IMR-90 (cell line): ENCODE data around the gene APOC1. TPM values are rescaled to one million over a fixed set of nuclear protein-coding genes. Genes with fewer than 3 reads are reported as not detected.

Source experiments
- ATAC-seq: fragments of 200-7000 bp; cut with Tn5 transposase; 2 replicates; pipeline ENCODE4 v1.9.1; 2020; ENCODE audit warnings: low read depth, mild to moderate bottlenecking, moderate library complexity
- BruUV-seq: library from RNA; stranded (reverse); fragments of 400-500 nt; replicated peaks from 2 replicates; lab custom pipeline; 2021; lab: Mats Ljungman, UMichigan
- CTCF ChIA-PET: fragments of 300-600 bp; formaldehyde crosslinking; extraction: SDS; loops from one replicate; lab custom pipeline; 2021; ENCODE audit warnings: antibody characterized with exemption; lab: Yijun Ruan, JAX
- POLR2A ChIA-PET: fragments of 300-600 bp; sonication (Branson Sonifier 250); formaldehyde crosslinking; loops from one replicate; lab custom pipeline; 2022; ENCODE audit warnings: antibody characterized with exemption; ENCODE audit not compliant: unreplicated experiment; lab: Charles Lee
- DNase-seq: peaks from one replicate; pipeline ENCODE4 v3.0.0; 2013
- H2AFZ ChIP-seq: replicated peaks from 2 replicates; pipeline ENCODE3; 2013; ENCODE audit warnings: low read length, mild to moderate bottlenecking; ENCODE audit not compliant: poor library complexity
- H2AK5ac ChIP-seq: 2 replicates; pipeline ENCODE4 v1.6.1; 2013; ENCODE audit warnings: low read depth, low read length, inconsistent platforms
- H2AK9ac ChIP-seq: replicated peaks from 2 replicates; pipeline ENCODE3; 2013; ENCODE audit warnings: mild to moderate bottlenecking, low read depth, low read length, moderate library complexity; ENCODE audit not compliant: poor library complexity
- H2BK120ac ChIP-seq: 2 replicates; pipeline ENCODE4 v1.6.1; 2013; ENCODE audit warnings: low read depth, low read length, inconsistent platforms
- H2BK15ac ChIP-seq: 3 replicates; pipeline ENCODE4 v1.6.1; 2013; ENCODE audit warnings: low read depth, low read length, inconsistent platforms
- H2BK20ac ChIP-seq: 2 replicates; pipeline ENCODE4 v1.6.1; 2013; ENCODE audit warnings: low read depth, mild to moderate bottlenecking, inconsistent platforms, low read length, moderate library complexity
- H2BK5ac ChIP-seq: 2 replicates; pipeline ENCODE4 v1.6.1; 2013; ENCODE audit warnings: mild to moderate bottlenecking, low read depth, low read length, inconsistent platforms; ENCODE audit not compliant: poor library complexity, severe bottlenecking
- H3K14ac ChIP-seq: replicated peaks from 2 replicates; pipeline ENCODE4 v1.6.1; 2013; ENCODE audit warnings: low read depth, low read length, inconsistent platforms
- H3K18ac ChIP-seq: 2 replicates; pipeline ENCODE4 v1.6.1; 2013; ENCODE audit warnings: low read depth, low read length, control low read depth
- H3K23ac ChIP-seq: 2 replicates; pipeline ENCODE4 v1.6.1; 2013; ENCODE audit warnings: low read depth, low read length, inconsistent platforms
- H3K27ac ChIP-seq: 2 replicates; pipeline ENCODE4 v1.5.1; 2013; ENCODE audit warnings: mild to moderate bottlenecking, control low read depth, low read length; ENCODE audit not compliant: insufficient read depth
- H3K27me3 ChIP-seq: 2 replicates; pipeline ENCODE4 v1.6.1; 2013; ENCODE audit warnings: low read length; ENCODE audit not compliant: control insufficient read depth, insufficient read depth
- H3K36me3 ChIP-seq: 2 replicates; pipeline ENCODE4 v1.6.1; 2013; ENCODE audit warnings: low read length, mixed read lengths; ENCODE audit not compliant: control insufficient read depth, insufficient read depth
- H3K4ac ChIP-seq: 2 replicates; pipeline ENCODE4 v1.6.1; 2013; ENCODE audit warnings: low read depth, low read length, inconsistent platforms
- H3K4me1 ChIP-seq: 2 replicates; pipeline ENCODE4 v1.6.1; 2013; ENCODE audit warnings: low read length, mixed read lengths; ENCODE audit not compliant: control insufficient read depth, insufficient read depth
- H3K4me2 ChIP-seq: 2 replicates; pipeline ENCODE4 v1.6.1; 2013; ENCODE audit warnings: low read depth, mild to moderate bottlenecking, control low read depth, low read length, moderate library complexity
- H3K4me3 ChIP-seq: 2 replicates; pipeline ENCODE4 v1.5.1; 2013; ENCODE audit warnings: low read depth, mild to moderate bottlenecking, control low read depth, low read length, moderate library complexity; ENCODE audit not compliant: insufficient read depth
- H3K56ac ChIP-seq: 2 replicates; pipeline ENCODE4 v1.6.1; 2013; ENCODE audit warnings: low read length, inconsistent platforms; ENCODE audit not compliant: insufficient read depth; ENCODE audit errors: extremely low read depth
- H3K79me1 ChIP-seq, 2 experiments: 2 replicates each; pipeline ENCODE4 v1.6.1; 2013; ENCODE audit warnings: low read length in 2 of 2, inconsistent platforms in 1 of 2, low read depth in 1 of 2
- H3K9ac ChIP-seq: 2 replicates; pipeline ENCODE4 v1.6.1; 2013; ENCODE audit warnings: low read depth, low read length, control low read depth
- H3K9me1 ChIP-seq: 2 replicates; pipeline ENCODE4 v1.6.1; 2013; ENCODE audit warnings: low read length, inconsistent platforms; ENCODE audit not compliant: insufficient read depth
- H3K9me3 ChIP-seq: 2 replicates; pipeline ENCODE4 v1.6.1; 2013; ENCODE audit warnings: low read length; ENCODE audit not compliant: control insufficient read depth, insufficient read depth
- H4K20me1 ChIP-seq: 2 replicates; pipeline ENCODE4 v1.6.1; 2013; ENCODE audit warnings: low read length, inconsistent platforms; ENCODE audit not compliant: insufficient read depth
- H4K5ac ChIP-seq: 2 replicates; pipeline ENCODE4 v1.6.1; 2013; ENCODE audit warnings: mild to moderate bottlenecking, low read depth, low read length, control low read depth
- H4K8ac ChIP-seq, 2 experiments: 2 replicates each; pipeline ENCODE4 v1.6.1; 2013; ENCODE audit warnings: low read depth in 2 of 2, low read length in 2 of 2, control low read depth in 1 of 2, inconsistent platforms in 1 of 2
- H4K91ac ChIP-seq: 2 replicates; pipeline ENCODE4 v1.6.1; 2013; ENCODE audit warnings: low read depth, low read length, inconsistent platforms; ENCODE audit not compliant: insufficient read depth
- BHLHE40 ChIP-seq: fragments of 150-350 bp; IDR thresholded peaks from 2 replicates; pipeline ENCODE4 v1.6.1; 2016; ENCODE audit warnings: mild to moderate bottlenecking, low read depth, low read length
- CEBPB ChIP-seq: IDR thresholded peaks from 2 replicates; pipeline ENCODE4 v1.6.1; 2012; ENCODE audit warnings: low read depth, low read length, improper control_type of control experiment
- CHD1 ChIP-seq: IDR thresholded peaks from 2 replicates; pipeline ENCODE4 v1.6.1; 2012; ENCODE audit warnings: low read depth, low read length, improper control_type of control experiment
- CTCF ChIP-seq: conservative IDR thresholded peaks from 2 replicates; pipeline ENCODE4 v1.5.1; 2012; ENCODE audit warnings: mild to moderate bottlenecking, low read depth, low read length, improper control_type of control experiment
- ELK1 ChIP-seq: fragments of 150-350 bp; IDR thresholded peaks from 2 replicates; pipeline ENCODE4 v1.6.1; 2016; ENCODE audit warnings: low read depth, mild to moderate bottlenecking, low read length, moderate library complexity, borderline replicate concordance
- FOS ChIP-seq: fragments of 150-350 bp; IDR thresholded peaks from 2 replicates; pipeline ENCODE4 v1.6.1; 2016; ENCODE audit warnings: low read depth, low read length
- MAFK ChIP-seq: IDR thresholded peaks from 2 replicates; pipeline ENCODE4 v1.6.1; 2012; ENCODE audit warnings: low read depth, low read length, improper control_type of control experiment
- MAZ ChIP-seq: IDR thresholded peaks from 2 replicates; pipeline ENCODE4 v1.6.1; 2012; ENCODE audit warnings: low read depth, mild to moderate bottlenecking, low read length, improper control_type of control experiment, moderate library complexity, borderline replicate concordance
- MXI1 ChIP-seq: IDR thresholded peaks from 2 replicates; pipeline ENCODE4 v1.6.1; 2012; ENCODE audit warnings: low read depth, mild to moderate bottlenecking, low read length, moderate library complexity, borderline replicate concordance
- NFE2L2 ChIP-seq: fragments of 150-350 bp; IDR thresholded peaks from 2 replicates; pipeline ENCODE4 v1.6.1; 2016; ENCODE audit warnings: low read depth, mild to moderate bottlenecking, low read length
- POLR2A ChIP-seq: IDR thresholded peaks from 2 replicates; pipeline ENCODE4 v1.6.1; 2012; ENCODE audit warnings: mild to moderate bottlenecking, low read depth, low read length
- RAD21 ChIP-seq: IDR thresholded peaks from 2 replicates; pipeline ENCODE4 v1.6.1; 2012; ENCODE audit warnings: low read length, improper control_type of control experiment
- RCOR1 ChIP-seq: IDR thresholded peaks from 2 replicates; pipeline ENCODE4 v1.6.1; 2012; ENCODE audit warnings: mild to moderate bottlenecking, low read length, improper control_type of control experiment; ENCODE audit not compliant: insufficient replicate concordance
- RFX5 ChIP-seq: IDR thresholded peaks from 2 replicates; pipeline ENCODE4 v1.8.0; 2012; ENCODE audit warnings: low read depth, mild to moderate bottlenecking, low read length, moderate library complexity
- SMC3 ChIP-seq: fragments of 150-350 bp; IDR thresholded peaks from 2 replicates; pipeline ENCODE4 v1.6.1; 2016; ENCODE audit warnings: low read depth, mild to moderate bottlenecking, antibody characterized with exemption, low read length, moderate library complexity
- USF2 ChIP-seq: fragments of 150-350 bp; IDR thresholded peaks from 2 replicates; pipeline ENCODE4 v1.6.1; 2017; ENCODE audit warnings: mild to moderate bottlenecking, antibody characterized with exemption, low read length, low read depth
- WGBS, 2 experiments: methylation state at CpG; one replicate each; pipeline versions ENCODE4 v1.1.5 to v1.1.7; 2013; ENCODE audit warnings: missing lambda C conversion rate in 2 of 2; ENCODE audit not compliant: insufficient read length in 1 of 2; ENCODE audit errors: extremely low coverage in 2 of 2; 5-methylcytosine and 5-hydroxymethylcytosine counted together
- dilution Hi-C: fragments of 300-500 bp; cut with HindIII; formaldehyde crosslinking; loops from one replicate; pipeline ENCODE4 v1.14.3; 2018; ENCODE audit warnings: low sequenced_read_pairs; ENCODE audit not compliant: unreplicated experiment
- in situ Hi-C: fragments of 300-500 bp; cut with MboI; formaldehyde crosslinking; loops from 3 replicates; pipeline ENCODE4 v1.14.3; 2019; ENCODE audit warnings: low sequenced_read_pairs, inconsistent platforms, mixed read lengths
- intact Hi-C: fragments of 100-400 bp; cut with micrococcal nuclease; formaldehyde crosslinking; loops from 2 replicates; pipeline ENCODE4 v1.10.0; 2022
- polyA plus RNA-seq, 3 experiments: library from polyadenylated mRNA; depleted of rRNA; stranded (reverse); fragments of >200 nt; gene quantifications; 2 replicates each; pipeline ENCODE4 v1.2.3, GENCODE V29; 2012; ENCODE audit warnings: low replicate concordance in 1 of 3
- total RNA-seq: library from RNA; depleted of rRNA; stranded (reverse); fragments of >200 nt; gene quantifications from 2 replicates; pipeline ENCODE4 v1.2.3, GENCODE V29; 2012

APOC1 gene
- total and polyA plus RNA-seq, 2 of the 4 experiments (the other 2 are of a cell fraction): 1.1 TPM; not detected in 1

GRCh38 chr19:44866664-44867063 is 47.7 kb upstream of the APOC1 start:
- dilution Hi-C loops (no loop called here), in situ Hi-C loops (no loop called here), intact Hi-C loops (no loop called here)
- WGBS, 2 experiments: no CpG with 5 or more reads among the region's 4 CpGs
- Histone ChIP-seq H4K20me1 (peaks cover 49% of the 10 kb centered on the region), H4K8ac (no peak overlapping the region), H4K5ac (no peak overlapping the region), H3K4ac (no peak overlapping the region), H4K91ac (no peak overlapping the region), H3K79me1 (peaks cover 32 to 77% of the 10 kb centered on the region in 2 experiments), H3K9me1 (peaks cover 8% of the 10 kb centered on the region; the same call in 1 of the 2 replicates), H2BK5ac (no peak overlapping the region), H3K4me3 (no peak overlapping the region), H3K36me3 (peaks cover 44% of the 10 kb centered on the region), H2AK5ac (no peak overlapping the region), H2BK20ac (no peak overlapping the region), H3K9me3 (no peaks in the 10 kb centered on the region), H3K14ac (no peak overlapping the region), H3K18ac (no peak overlapping the region), H3K27ac (no peak overlapping the region), H3K4me1 (peaks cover 2% of the 10 kb centered on the region; the same call in 1 of the 2 replicates), H3K4me2 (no peak overlapping the region), H2BK120ac (no peak overlapping the region), H3K27me3 (no peaks in the 10 kb centered on the region), H3K56ac (no peak overlapping the region), H3K23ac (no peak overlapping the region), H2BK15ac (no peak overlapping the region), H2AK9ac (no peak overlapping the region), H3K9ac (no peak overlapping the region), H2AFZ (no peak overlapping the region)
- ChIA-PET CTCF (no interaction called here), POLR2A (no interaction called here)
- no TSS peak for BruUV-seq
- ATAC-seq: no peak
- DNase-seq: no peak
- TF ChIP-seq MAFK: no peak
- TF ChIP-seq SMC3: no peak
- no peak for TF ChIP-seq RFX5
- no peak for TF ChIP-seq FOS
- no peak for TF ChIP-seq CHD1
- no peak for TF ChIP-seq RAD21
- TF ChIP-seq CTCF: no peak
- no peak for TF ChIP-seq BHLHE40
- no peak for TF ChIP-seq MAZ
- no peak for TF ChIP-seq RCOR1
- no peak for TF ChIP-seq USF2
- TF ChIP-seq ELK1: no peak
- no peak for TF ChIP-seq POLR2A
- TF ChIP-seq MXI1: no peak
- TF ChIP-seq CEBPB: no peak
- TF ChIP-seq NFE2L2: no peak
